Measurements from ENCODE around the gene EYA3. TPM values are rescaled to one million over a fixed set of nuclear protein-coding genes. Genes with fewer than 3 reads are reported as not detected.

Gene EYA3
- total RNA-seq, 3 donors from 2014 or later: 26.6 to 29.6 (median 28.1) TPM

GRCh38 chr1:28099050-28099769 lies 10.8 kb upstream of the EYA3 start:
- H3K36me3 Mint-ChIP-seq (ENCODE audit: insufficient read depth): no peaks in the 10 kb centered on the region
- H3K4me1 Mint-ChIP-seq (ENCODE audit: low read depth): no peaks in the 10 kb centered on the region
- no peaks in the 10 kb centered on the region for H3K9me3 Mint-ChIP-seq
- ATAC-seq: no peak
- H3K27me3 Mint-ChIP-seq (ENCODE audit: low read depth): peaks cover 2% of the 10 kb centered on the region
- H3K4me3 Mint-ChIP-seq: no peak overlapping the region
- no peak for DNase-seq

- H3K36me3 Mint-ChIP-seq (ENCODE audit: insufficient read depth): no peaks in the 10 kb centered on the region
- no peak overlapping the region for H3K4me3 Mint-ChIP-seq
- ATAC-seq (no peak), DNase-seq (no peak)
- no peaks in the 10 kb centered on the region for H3K9me3 Mint-ChIP-seq
- no peaks in the 10 kb centered on the region for H3K4me1 Mint-ChIP-seq (ENCODE audit: low read depth)
- peaks cover 2% of the 10 kb centered on the region for H3K27me3 Mint-ChIP-seq (ENCODE audit: low read depth)
Measured at GRCh38 chr1:28097100-28097472, 8.7 kb upstream of the EYA3 start.

- H3K27me3 Mint-ChIP-seq (ENCODE audit: low read depth): peaks cover 2% of the 10 kb centered on the region
- DNase-seq (no peak), ATAC-seq (no peak)
- H3K4me1 Mint-ChIP-seq (ENCODE audit: low read depth): no peaks in the 10 kb centered on the region
- H3K4me3 Mint-ChIP-seq: no peak overlapping the region
- no peaks in the 10 kb centered on the region for H3K9me3 Mint-ChIP-seq
- H3K36me3 Mint-ChIP-seq (ENCODE audit: insufficient read depth): no peaks in the 10 kb centered on the region
Measured at GRCh38 chr1:28096210-28097099, 8.0 kb upstream of the EYA3 start.

- H3K4me3 Mint-ChIP-seq: peak overlapping the region; percentile 56
- ATAC-seq: no peak
Measured at GRCh38 chr1:28091043-28091781, 2.8 kb upstream of the EYA3 start.

GRCh38 chr1:28087614-28088167 lies 719 bp downstream of the EYA3 start:
- Mint-ChIP-seq H3K4me3 (peak overlapping the region; percentile 99), H3K9me3 (no peaks in the 10 kb centered on the region), H3K27me3 (ENCODE audit: low read depth) (no peaks in the 10 kb centered on the region), H3K4me1 (ENCODE audit: low read depth) (peaks cover 35% of the 10 kb centered on the region), H3K36me3 (ENCODE audit: insufficient read depth) (no peaks in the 10 kb centered on the region)
- ATAC-seq (peak; percentile 3 to 4), DNase-seq (no peak)

More at GRCh38 chr1:28091043-28091781, 2.8 kb upstream of the EYA3 start:
- Mint-ChIP-seq H3K27me3 (ENCODE audit: low read depth) (no peaks in the 10 kb centered on the region), H3K4me1 (ENCODE audit: low read depth) (peaks cover 21% of the 10 kb centered on the region), H3K9me3 (no peaks in the 10 kb centered on the region), H3K36me3 (ENCODE audit: insufficient read depth) (no peaks in the 10 kb centered on the region)
- DNase-seq: peak; percentile 81

GRCh38 chr1:28086651-28087050 lies 1.8 kb downstream of the EYA3 start:
- Mint-ChIP-seq H3K27me3 (ENCODE audit: low read depth) (no peaks in the 10 kb centered on the region), H3K36me3 (ENCODE audit: insufficient read depth) (no peaks in the 10 kb centered on the region), H3K9me3 (no peaks in the 10 kb centered on the region), H3K4me3 (peak overlapping the region; percentile 99), H3K4me1 (ENCODE audit: low read depth) (peaks cover 35% of the 10 kb centered on the region)
- DNase-seq (no peak), ATAC-seq (no peak)

GRCh38 chr1:28085129-28085528 lies 3.3 kb downstream of the EYA3 start:
- Mint-ChIP-seq H3K4me1 (ENCODE audit: low read depth) (peaks cover 29% of the 10 kb centered on the region), H3K4me3 (no peak overlapping the region), H3K9me3 (no peaks in the 10 kb centered on the region), H3K27me3 (ENCODE audit: low read depth) (no peaks in the 10 kb centered on the region), H3K36me3 (ENCODE audit: insufficient read depth) (peaks cover 2% of the 10 kb centered on the region)
- DNase-seq (no peak), ATAC-seq (no peak)

- Mint-ChIP-seq H3K27me3 (ENCODE audit: low read depth) (no peaks in the 10 kb centered on the region), H3K36me3 (ENCODE audit: insufficient read depth) (peaks cover 5% of the 10 kb centered on the region), H3K4me1 (ENCODE audit: low read depth) (peaks cover 29% of the 10 kb centered on the region), H3K4me3 (no peak overlapping the region), H3K9me3 (no peaks in the 10 kb centered on the region)
- ATAC-seq (no peak), DNase-seq (no peak)
Measured at GRCh38 chr1:28083876-28084275, 4.5 kb downstream of the EYA3 start.

GRCh38 chr1:28078680-28079626 lies 9.5 kb downstream of the EYA3 start:
- Mint-ChIP-seq H3K27me3 (ENCODE audit: low read depth) (no peaks in the 10 kb centered on the region), H3K4me3 (no peak overlapping the region), H3K9me3 (no peaks in the 10 kb centered on the region), H3K4me1 (ENCODE audit: low read depth) (peaks cover 14% of the 10 kb centered on the region), H3K36me3 (ENCODE audit: insufficient read depth) (peaks cover 7% of the 10 kb centered on the region)
- ATAC-seq (no peak), DNase-seq (no peak)

- H3K27me3 Mint-ChIP-seq (ENCODE audit: low read depth): no peaks in the 10 kb centered on the region
- peaks cover 14% of the 10 kb centered on the region for H3K4me1 Mint-ChIP-seq (ENCODE audit: low read depth)
- peaks cover 7% of the 10 kb centered on the region for H3K36me3 Mint-ChIP-seq (ENCODE audit: insufficient read depth)
- no peak overlapping the region for H3K4me3 Mint-ChIP-seq
- H3K9me3 Mint-ChIP-seq: no peaks in the 10 kb centered on the region
- DNase-seq (no peak), ATAC-seq (no peak)
Measured at GRCh38 chr1:28078262-28078661, 10.1 kb downstream of the EYA3 start.

- Mint-ChIP-seq H3K27me3 (ENCODE audit: low read depth) (no peaks in the 10 kb centered on the region), H3K4me3 (no peak overlapping the region), H3K4me1 (ENCODE audit: low read depth) (peaks cover 24% of the 10 kb centered on the region), H3K36me3 (ENCODE audit: insufficient read depth) (peaks cover 5% of the 10 kb centered on the region), H3K9me3 (no peaks in the 10 kb centered on the region)
- DNase-seq (no peak), ATAC-seq (no peak)
Measured at GRCh38 chr1:28074892-28075511, 13.4 kb downstream of the EYA3 start.

GRCh38 chr1:28073867-28074266 lies 14.5 kb downstream of the EYA3 start:
- H3K9me3 Mint-ChIP-seq: no peaks in the 10 kb centered on the region
- H3K4me3 Mint-ChIP-seq: no peak overlapping the region
- peaks cover 26% of the 10 kb centered on the region for H3K4me1 Mint-ChIP-seq (ENCODE audit: low read depth)
- peaks cover 5% of the 10 kb centered on the region for H3K36me3 Mint-ChIP-seq (ENCODE audit: insufficient read depth)
- ATAC-seq (no peak), DNase-seq (no peak)
- H3K27me3 Mint-ChIP-seq (ENCODE audit: low read depth): no peaks in the 10 kb centered on the region

GRCh38 chr1:28071813-28072212 lies 16.6 kb downstream of the EYA3 start:
- H3K9me3 Mint-ChIP-seq: no peaks in the 10 kb centered on the region
- DNase-seq: no peak
- ATAC-seq: no peak
- H3K4me1 Mint-ChIP-seq (ENCODE audit: low read depth): peaks cover 33% of the 10 kb centered on the region
- H3K4me3 Mint-ChIP-seq: no peak overlapping the region
- H3K36me3 Mint-ChIP-seq (ENCODE audit: insufficient read depth): peaks cover 5% of the 10 kb centered on the region
- H3K27me3 Mint-ChIP-seq (ENCODE audit: low read depth): no peaks in the 10 kb centered on the region
